ENCODE measurements around the gene KSR1. TPM values are rescaled to one million over a fixed set of nuclear protein-coding genes. Genes with fewer than 3 reads are reported as not detected.

Gene KSR1
- total and polyA plus RNA-seq, 9 of the 15 experiments (the other 6 are each of a cell fraction or from before 2014, with no cell fraction given) = 1.4 to 51.7 (median 18.4) TPM

GRCh38 chr17:27569257-27569722 is 113.0 kb downstream of the KSR1 start (continued):
- TF ChIP-seq ZNF165 (CRISPR knock-in tag; IDR thresholded peaks at IDR 0.05; ENCODE audit: borderline replicate concordance) (no peak), ARHGAP35 (IDR thresholded peaks at IDR 0.05; ENCODE audit: partially characterized antibody) (no peak), STAT5A (IDR thresholded peaks at IDR 0.05; ENCODE audit: borderline replicate concordance, low read length) (no peak), NCOR1 (IDR thresholded peaks at IDR 0.05) (peak; percentile 23; the same call in 1 of the 2 replicates), MLX (CRISPR knock-in tag; conservative IDR thresholded peaks at IDR 0.05) (no peak), FUS (optimal IDR thresholded peaks at IDR 0.05; ENCODE audit: low read depth, low read length) (no peak), FOS (IDR thresholded peaks at IDR 0.05; ENCODE audit: extremely low read depth, insufficient read length) (no peak), PHB2 (IDR thresholded peaks at IDR 0.05; ENCODE audit: low read depth) (no peak), DEAF1 (CRISPR knock-in tag; IDR thresholded peaks at IDR 0.05) (no peak), ASH1L (IDR thresholded peaks at IDR 0.05; ENCODE audit: borderline replicate concordance, low read depth, partially characterized antibody) (no peak), ZNF277 (CRISPR knock-in tag; IDR thresholded peaks at IDR 0.05; ENCODE audit: borderline replicate concordance) (no peak), GTF2B (IDR thresholded peaks at IDR 0.05; ENCODE audit: extremely low read depth, insufficient read length) (no peak), BRD4 (IDR thresholded peaks at IDR 0.05) (no peak), FOXK1 (CRISPR knock-in tag; IDR thresholded peaks at IDR 0.05; ENCODE audit: borderline replicate concordance) (no peak), ZNF778 (CRISPR knock-in tag; IDR thresholded peaks at IDR 0.05) (no peak), SIRT6 (IDR thresholded peaks at IDR 0.05; ENCODE audit: low read depth, low read length) (no peak), GATA2 (CRISPR knock-in tag; IDR thresholded peaks at IDR 0.05) (no peak), MCM7 (IDR thresholded peaks at IDR 0.05) (no peak), POLR2AphosphoS2 (IDR thresholded peaks at IDR 0.05; ENCODE audit: low read length) (no peak), HDAC2 (IDR thresholded peaks at IDR 0.05) (peak; percentile 74), DPF2 (IDR thresholded peaks at IDR 0.05) (peak; percentile 71), PYGO2 (tag; IDR thresholded peaks at IDR 0.05) (no peak), TSHZ1 (CRISPR knock-in tag; IDR thresholded peaks at IDR 0.05) (no peak), ZNF785 (CRISPR knock-in tag; IDR thresholded peaks at IDR 0.05) (no peak)
